H9 (cell line): Measurements from ENCODE around the gene IRAG1. TPM values are rescaled to one million over a fixed set of nuclear protein-coding genes. Genes with fewer than 3 reads are reported as not detected.

ENCODE experiments used
- DNase-seq: peaks from one replicate; pipeline ENCODE4 v3.0.0-alpha.2; 2017
- H2AFZ ChIP-seq: one replicate; pipeline ENCODE4 v1.6.1; 2013; ENCODE audit warnings: mild to moderate bottlenecking, low read length, control low read depth, moderate library complexity
- H2AK5ac ChIP-seq: 2 replicates; pipeline ENCODE4 v1.6.1; 2013; ENCODE audit warnings: low read length, control low read depth, mixed read lengths; ENCODE audit not compliant: insufficient read length
- H2BK120ac ChIP-seq: one replicate; pipeline ENCODE4 v1.6.1; 2013; ENCODE audit warnings: low read depth, mild to moderate bottlenecking, low read length, control low read depth, inconsistent platforms; ENCODE audit not compliant: poor library complexity, severe bottlenecking
- H2BK12ac ChIP-seq: 2 replicates; pipeline ENCODE4 v1.6.1; 2013; ENCODE audit warnings: low read length, control low read depth, mixed read lengths, low read depth; ENCODE audit not compliant: insufficient read length
- H2BK15ac ChIP-seq: 2 replicates; pipeline ENCODE4 v1.6.1; 2013; ENCODE audit warnings: low read depth, low read length, control low read depth
- H2BK20ac ChIP-seq: one replicate; pipeline ENCODE4 v1.6.1; 2013; ENCODE audit warnings: low read depth, mild to moderate bottlenecking, low read length, control low read depth, inconsistent platforms; ENCODE audit not compliant: poor library complexity, severe bottlenecking
- H2BK5ac ChIP-seq: 2 replicates; pipeline ENCODE4 v1.6.1; 2013; ENCODE audit warnings: low read length, control low read depth, mixed read lengths; ENCODE audit not compliant: insufficient read length
- H3K14ac ChIP-seq: 2 replicates; pipeline ENCODE4 v1.6.1; 2013; ENCODE audit warnings: low read length, control low read depth; ENCODE audit not compliant: insufficient read depth
- H3K18ac ChIP-seq: 2 replicates; pipeline ENCODE4 v1.6.1; 2013; ENCODE audit warnings: low read depth, mild to moderate bottlenecking, mixed read lengths, low read length, control low read depth; ENCODE audit not compliant: insufficient read length
- H3K23ac ChIP-seq: 2 replicates; pipeline ENCODE4 v1.6.1; 2013; ENCODE audit warnings: low read length, control low read depth, mixed read lengths, low read depth; ENCODE audit not compliant: insufficient read length
- H3K23me2 ChIP-seq: 2 replicates; pipeline ENCODE4 v1.6.1; 2013; ENCODE audit warnings: low read depth, mild to moderate bottlenecking, mixed read lengths, low read length, control low read depth; ENCODE audit not compliant: insufficient read length, poor library complexity, severe bottlenecking
- H3K27ac ChIP-seq: 2 replicates; pipeline ENCODE4 v1.5.1; 2013; ENCODE audit warnings: low read length, control low read depth, mixed read lengths, low read depth; ENCODE audit not compliant: insufficient read length
- H3K27me3 ChIP-seq: 2 replicates; pipeline ENCODE4 v1.6.1; 2013; ENCODE audit warnings: low read length, control low read depth, inconsistent platforms; ENCODE audit not compliant: insufficient read depth
- H3K4ac ChIP-seq: 2 replicates; pipeline ENCODE4 v1.6.1; 2013; ENCODE audit warnings: low read depth, mild to moderate bottlenecking, control low read depth, inconsistent platforms, low read length, moderate library complexity
- H3K4me1 ChIP-seq: 2 replicates; pipeline ENCODE4 v1.6.1; 2013; ENCODE audit warnings: low read length, control low read depth, inconsistent platforms; ENCODE audit not compliant: insufficient read depth
- H3K4me2 ChIP-seq: 2 replicates; pipeline ENCODE4 v1.6.1; 2013; ENCODE audit warnings: low read length, control low read depth, mixed read lengths; ENCODE audit not compliant: insufficient read length, insufficient read depth
- H3K56ac ChIP-seq: 2 replicates; pipeline ENCODE4 v1.6.1; 2013; ENCODE audit warnings: low read depth, mild to moderate bottlenecking, mixed read lengths, low read length, control low read depth; ENCODE audit not compliant: insufficient read length
- H3K79me1 ChIP-seq: 2 replicates; pipeline ENCODE4 v1.6.1; 2013; ENCODE audit warnings: low read depth, mild to moderate bottlenecking, moderate library complexity, low read length, control low read depth, inconsistent platforms; ENCODE audit not compliant: insufficient read depth, poor library complexity, severe bottlenecking
- H3K79me2 ChIP-seq: 2 replicates; pipeline ENCODE4 v1.6.1; 2013; ENCODE audit warnings: low read length, control low read depth, inconsistent platforms; ENCODE audit not compliant: insufficient read depth
- H3K9ac ChIP-seq: 2 replicates; pipeline ENCODE4 v1.6.1; 2013; ENCODE audit warnings: low read length, control low read depth, mixed read lengths; ENCODE audit not compliant: insufficient read length; ENCODE audit errors: extremely low read depth
- H3K9me3 ChIP-seq: one replicate; pipeline ENCODE4 v1.6.1; 2013; ENCODE audit warnings: low read depth, low read length, inconsistent platforms; ENCODE audit not compliant: control insufficient read depth
- H3T11ph ChIP-seq: one replicate; pipeline ENCODE4 v1.6.1; 2013; ENCODE audit warnings: mild to moderate bottlenecking, low read length, control low read depth, inconsistent platforms
- H4K20me1 ChIP-seq: one replicate; pipeline ENCODE4 v1.6.1; 2013; ENCODE audit not compliant: control insufficient read depth, insufficient read length, insufficient read depth
- H4K5ac ChIP-seq: 2 replicates; pipeline ENCODE4 v1.6.1; 2013; ENCODE audit warnings: low read depth, mild to moderate bottlenecking, mixed read lengths, low read length, control low read depth; ENCODE audit not compliant: insufficient read length
- H4K8ac ChIP-seq: replicated peaks from 2 replicates; pipeline ENCODE4 v1.6.1; 2013; ENCODE audit warnings: low read length, control low read depth, mixed read lengths, low read depth; ENCODE audit not compliant: insufficient read length
- H4K91ac ChIP-seq: 2 replicates; pipeline ENCODE4 v1.6.1; 2013; ENCODE audit warnings: low read depth, mild to moderate bottlenecking, moderate library complexity, mixed read lengths, low read length, control low read depth; ENCODE audit not compliant: insufficient read length
- H3K27ac Mint-ChIP-seq, 3 experiments: 2 replicates in 2 of 3; 3 replicates in 1 of 3; pipeline ENCODE4 v1.8.0; 2020 to 2021; ENCODE audit warnings: mixed read lengths in 3 of 3, mild to moderate bottlenecking in 1 of 3, moderate library complexity in 1 of 3
- H3K27me3 Mint-ChIP-seq: 2 replicates; pipeline ENCODE4 v1.8.0; 2021; ENCODE audit warnings: low read depth, mild to moderate bottlenecking, moderate library complexity, mixed read lengths
- H3K36me3 Mint-ChIP-seq, 3 experiments: 2 replicates in 2 of 3; 3 replicates in 1 of 3; pipeline ENCODE4 v1.8.0; 2020 to 2021; ENCODE audit warnings: low read depth in 3 of 3, mixed read lengths in 3 of 3; ENCODE audit not compliant: insufficient read depth in 1 of 3
- H3K4me1 Mint-ChIP-seq, 2 experiments: 2 replicates each; pipeline ENCODE4 v1.8.0; 2020; ENCODE audit warnings: mixed read lengths in 2 of 2
- H3K4me3 Mint-ChIP-seq, 2 experiments: 2 replicates in 1 of 2; 3 replicates in 1 of 2; pipeline ENCODE4 v1.8.0; 2020 to 2021; ENCODE audit warnings: mild to moderate bottlenecking in 2 of 2, mixed read lengths in 2 of 2, moderate library complexity in 1 of 2
- H3K9me3 Mint-ChIP-seq, 2 experiments: 2 replicates in 1 of 2; 3 replicates in 1 of 2; pipeline ENCODE4 v1.8.0; 2020; ENCODE audit warnings: mild to moderate bottlenecking in 2 of 2, mixed read lengths in 2 of 2, moderate library complexity in 1 of 2
- CTCF ChIP-seq: fragments of 200-600 bp; sonication (generic); conservative IDR thresholded peaks from 3 replicates; pipeline ENCODE4 v1.8.0; 2021; ENCODE audit warnings: antibody characterized with exemption, mild to moderate bottlenecking
- WGBS: extraction: QIAGEN DNeasy Blood & Tissue Kit; methylation state at CpG from one replicate; pipeline ENCODE4 v1.1.7; 2013; ENCODE audit warnings: missing lambda C conversion rate, low lambda C conversion rate, mixed read lengths; ENCODE audit not compliant: insufficient read length; ENCODE audit errors: extremely low coverage; 5-methylcytosine and 5-hydroxymethylcytosine counted together
- total RNA-seq: library from RNA; stranded (reverse); gene quantifications from 2 replicates; pipeline ENCODE4 v1.2.1, GENCODE V29; 2021

IRAG1 gene
- total RNA-seq, 1 experiment from 2014 or later: 2.4 TPM

GRCh38 chr11:10664496-10664895 lies 29.1 kb downstream of the IRAG1 start:
- no peak overlapping the region for H2BK120ac ChIP-seq
- H4K91ac ChIP-seq: no peak overlapping the region
- no peaks in the 10 kb centered on the region for H3K79me1 ChIP-seq
- no peaks in the 10 kb centered on the region for H3K9me3 ChIP-seq
- no peak overlapping the region for H2AK5ac ChIP-seq
- no peak overlapping the region for H2BK20ac ChIP-seq
- WGBS: no CpG with 5 or more reads among the region's 1 CpG
- no peak overlapping the region for H3K9ac ChIP-seq
- H3K79me2 ChIP-seq: no peaks in the 10 kb centered on the region
- H4K8ac ChIP-seq: no peak overlapping the region
- H3K27me3 Mint-ChIP-seq: no peaks in the 10 kb centered on the region
- H2BK12ac ChIP-seq: no peak overlapping the region
- H3K9me3 Mint-ChIP-seq: no peaks in the 10 kb centered on the region
- H4K20me1 ChIP-seq: no peaks in the 10 kb centered on the region
- H3K27me3 ChIP-seq: no peaks in the 10 kb centered on the region
- H3K27ac Mint-ChIP-seq: no peak overlapping the region
- H3K36me3 Mint-ChIP-seq: no peaks in the 10 kb centered on the region; a peak in 1 of 7 replicates
- no peak for TF ChIP-seq CTCF
- no peak overlapping the region for H3K4me2 ChIP-seq
- H3K14ac ChIP-seq: no peak overlapping the region
- no peak for DNase-seq
- no peaks in the 10 kb centered on the region for H3K4me1 ChIP-seq
- no peaks in the 10 kb centered on the region for H3K23me2 ChIP-seq
- H2BK15ac ChIP-seq: no peak overlapping the region
- H3K56ac ChIP-seq: no peak overlapping the region
- no peak overlapping the region for H3K23ac ChIP-seq
- H3K4me3 Mint-ChIP-seq: no peak overlapping the region
- H3K18ac ChIP-seq: no peak overlapping the region
- no peak overlapping the region for H3T11ph ChIP-seq
- H2BK5ac ChIP-seq: no peak overlapping the region
- H3K4me1 Mint-ChIP-seq: peaks cover 0 to 3% of the 10 kb centered on the region in 2 experiments; a peak in 1 of 4 replicates
- no peak overlapping the region for H2AFZ ChIP-seq
- no peak overlapping the region for H4K5ac ChIP-seq
- no peak overlapping the region for H3K27ac ChIP-seq
- no peak overlapping the region for H3K4ac ChIP-seq
